GM18505 (cell line): Measurements from ENCODE around the gene NEUROD2.

Experiments
- ATAC-seq: cut with Tn5 transposase; IDR thresholded peaks from one replicate; pipeline ENCODE4 v1.9.1; 2021; ENCODE audit not compliant: unreplicated experiment
- POLR2A ChIP-seq: IDR thresholded peaks from 4 replicates; pipeline ENCODE4 v1.6.1; 2011; ENCODE audit warnings: borderline replicate concordance; ENCODE audit not compliant: insufficient read depth, insufficient read length; ENCODE audit errors: extremely low read depth

The NEUROD2 gene

DNA sequence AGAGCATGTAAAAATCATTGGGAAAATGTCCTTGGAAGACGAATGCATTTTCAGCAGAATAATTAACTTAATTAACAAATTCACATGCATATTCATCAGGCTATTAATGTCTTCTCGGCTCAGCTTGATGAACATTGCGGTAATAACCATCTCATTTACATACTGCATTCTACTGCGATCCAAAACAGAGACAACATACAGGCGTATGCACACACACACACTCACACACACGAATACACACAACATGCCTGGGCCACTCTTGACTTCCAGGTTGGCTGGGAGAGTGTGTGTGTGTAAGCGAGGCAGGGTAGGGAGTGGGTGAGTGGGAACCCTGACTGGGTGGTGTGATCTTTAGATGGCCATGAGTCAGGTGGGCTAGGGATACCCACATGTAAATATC, 44.7 kb downstream of the NEUROD2 start:
- no peak for TF ChIP-seq POLR2A
- no peak for ATAC-seq

DNA sequence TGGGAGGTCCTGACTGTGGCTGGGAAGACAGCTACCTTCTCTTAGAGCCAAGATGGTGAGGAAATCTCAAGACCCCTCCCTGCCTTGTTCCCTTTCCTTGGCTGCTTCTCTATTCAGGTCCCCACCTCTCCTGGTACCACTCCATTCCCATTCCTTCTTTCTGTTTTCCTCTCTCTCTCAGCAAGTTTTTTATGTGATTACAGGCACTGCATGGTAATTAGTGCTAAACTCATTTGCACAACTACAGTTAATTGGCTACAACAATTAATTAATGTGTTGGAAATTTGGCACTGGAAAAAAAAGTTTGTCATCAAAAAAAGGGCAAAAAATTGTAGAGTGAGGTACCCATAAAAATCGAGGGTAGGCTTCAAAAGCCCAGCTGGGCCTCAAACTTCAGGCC, 45.3 kb downstream of the NEUROD2 start:
- TF ChIP-seq POLR2A: no peak
- no peak for ATAC-seq

- TF ChIP-seq POLR2A: no peak
- ATAC-seq: no peak
Observed at GRCh38 chr17:39556423-39556822, 51.3 kb downstream of the NEUROD2 start.

DNA sequence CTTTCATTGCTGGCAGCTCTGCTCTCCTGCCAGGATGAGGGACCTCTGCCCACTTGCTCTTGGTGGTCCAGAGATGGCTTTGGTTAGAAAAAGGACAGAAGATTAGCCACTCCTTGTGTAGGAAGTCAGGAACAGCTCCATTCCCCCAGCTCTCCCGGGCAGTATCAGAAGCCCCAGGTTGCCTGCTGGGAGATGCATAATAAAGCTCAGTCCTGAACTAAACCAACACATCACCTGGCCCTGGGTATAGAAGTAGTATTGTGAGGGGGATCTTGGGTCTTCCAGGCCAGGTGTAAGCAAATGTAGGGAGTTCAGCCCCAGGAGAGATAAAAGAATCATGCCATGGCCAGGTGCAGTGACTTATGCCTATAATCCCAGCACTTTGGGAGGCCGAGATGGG, 52.4 kb downstream of the NEUROD2 start:
- no peak for ATAC-seq
- TF ChIP-seq POLR2A: no peak
